Gastroesophageal sphincter (tissue), 4 donors: Measurements from ENCODE around the gene KCTD19. TPM values are rescaled to one million over a fixed set of nuclear protein-coding genes. Genes with fewer than 3 reads are reported as not detected.
A peak's percentile ranks its signal among the peaks of the same experiment; 100 is the strongest.

Experiments used
- ATAC-seq: fragments of 150-250 bp; one replicate; pipeline ENCODE4 v1.9.1; 2016; ENCODE audit warnings: mild to moderate bottlenecking, moderate library complexity
- H3K27ac ChIP-seq, 4 donors: fragments of 200-600 bp; sonication (generic) in 3 of 4; 1 replicate in 3 of 4; 2 replicates in 1 of 4; pipeline ENCODE4 v1.5.1; 2016 to 2019
- H3K27me3 ChIP-seq: fragments of 200-600 bp; sonication (generic); one replicate; pipeline ENCODE4 v1.5.1; 2019
- H3K36me3 ChIP-seq, 2 donors: fragments of 200-600 bp; sonication (generic); one replicate each; pipeline ENCODE4 v1.5.1; 2019; ENCODE audit warnings: control low read depth in 1 of 2
- H3K4me1 ChIP-seq, 3 donors: fragments of 200-600 bp; sonication (generic); 1 replicate in 2 of 3; 2 replicates in 1 of 3; pipeline ENCODE4 v1.5.1; 2016 to 2019; ENCODE audit warnings: control low read depth in 2 of 3
- H3K4me3 ChIP-seq, 2 donors: fragments of 200-600 bp; sonication (generic); one replicate each; pipeline ENCODE4 v1.5.1; 2019; ENCODE audit warnings: mild to moderate bottlenecking in 1 of 2, moderate library complexity in 1 of 2
- H3K9me3 ChIP-seq, 3 donors: fragments of 200-600 bp; sonication (generic); one replicate each; pipeline ENCODE4 v1.5.1; 2017 to 2019; ENCODE audit warnings: control low read depth in 2 of 3
- CTCF ChIP-seq, 4 experiments: fragments of 200-600 bp in 2 of 4; fragments of 450-650 bp in 2 of 4; sonication (generic) in 1 of 4; IDR thresholded peaks; one replicate each; pipeline ENCODE4 v1.5.1; 2017 to 2019; ENCODE audit warnings: antibody characterized with exemption in 4 of 4, mild to moderate bottlenecking in 2 of 4, moderate library complexity in 2 of 4
- EP300 ChIP-seq: sonication (generic); formaldehyde crosslinking; IDR thresholded peaks from one replicate; pipeline ENCODE4 v1.6.1; 2017; ENCODE audit warnings: antibody characterized with exemption, mild to moderate bottlenecking
- POLR2A ChIP-seq, 2 donors: fragments of 450-650 bp; IDR thresholded peaks; one replicate each; pipeline ENCODE4 v1.6.1; 2017; ENCODE audit warnings: antibody characterized with exemption in 2 of 2, mild to moderate bottlenecking in 2 of 2, moderate library complexity in 1 of 2
- POLR2AphosphoS5 ChIP-seq: sonication (generic); formaldehyde crosslinking; IDR thresholded peaks from one replicate; pipeline ENCODE4 v1.6.1; 2017; ENCODE audit warnings: antibody characterized with exemption
- WGBS, 2 donors: methylation state at CpG; one replicate each; pipeline ENCODE4 v1.1.5; 2018; ENCODE audit warnings: low coverage in 1 of 2; 5-methylcytosine and 5-hydroxymethylcytosine counted together
- total RNA-seq, 4 donors: library from RNA; depleted of rRNA; stranded (reverse); fragments of >200 nt; gene quantifications; one replicate each; pipeline ENCODE4 v1.1.0, GENCODE V29; 2016

KCTD19 gene
- total RNA-seq, 4 donors from 2014 or later: 0.13 to 0.19 TPM; not detected in 2

GRCh38 chr16:67264277-67264676 lies 62.3 kb downstream of the KCTD19 start:
- Histone ChIP-seq H3K27me3 (peaks cover 38% of the 10 kb centered on the region), H3K4me1 (no peaks in the 10 kb centered on the region), H3K4me3 (no peak overlapping the region), H3K27ac (no peak overlapping the region), H3K36me3 (no peaks in the 10 kb centered on the region), H3K9me3 (no peaks in the 10 kb centered on the region)
- no CpG with 5 or more reads among the region's 9 CpGs for WGBS, 2 donors
- TF ChIP-seq POLR2AphosphoS5 (no peak), CTCF (IDR thresholded peaks at IDR 0.05) (no peak), EP300 (no peak), POLR2A (IDR thresholded peaks at IDR 0.05) (no peak)
- no peak for ATAC-seq

- TF ChIP-seq EP300: no peak
- TF ChIP-seq CTCF (IDR thresholded peaks at IDR 0.05): no peak
- TF ChIP-seq POLR2A (IDR thresholded peaks at IDR 0.05): no peak
- TF ChIP-seq POLR2AphosphoS5: no peak
- Histone ChIP-seq H3K4me1 (no peaks in the 10 kb centered on the region), H3K4me3 (no peak overlapping the region), H3K9me3 (no peaks in the 10 kb centered on the region), H3K36me3 (no peaks in the 10 kb centered on the region), H3K27ac (no peak overlapping the region), H3K27me3 (peaks cover 38% of the 10 kb centered on the region)
- ATAC-seq: no peak
- WGBS, 2 donors: 73 to 86% methylated on average over 3 of the region's 3 CpGs
Measured at GRCh38 chr16:67263201-67263600, 63.3 kb downstream of the KCTD19 start.

- no peak overlapping the region for H3K27ac ChIP-seq
- no peak for TF ChIP-seq POLR2A (IDR thresholded peaks at IDR 0.05)
- no peak for TF ChIP-seq EP300
- TF ChIP-seq CTCF (IDR thresholded peaks at IDR 0.05): peak in 1 of 4 experiments; percentile 33
- TF ChIP-seq POLR2AphosphoS5: no peak
- no peaks in the 10 kb centered on the region for H3K36me3 ChIP-seq
- no peaks in the 10 kb centered on the region for H3K4me1 ChIP-seq
- no peak overlapping the region for H3K4me3 ChIP-seq
- no peaks in the 10 kb centered on the region for H3K9me3 ChIP-seq
- WGBS, 2 donors: 63 to 82% methylated on average over 2 to 4 of the region's 4 CpGs
- no peak for ATAC-seq
- H3K27me3 ChIP-seq: peaks cover 28% of the 10 kb centered on the region
Measured at GRCh38 chr16:67260426-67261063, 66.0 kb downstream of the KCTD19 start.

DNA sequence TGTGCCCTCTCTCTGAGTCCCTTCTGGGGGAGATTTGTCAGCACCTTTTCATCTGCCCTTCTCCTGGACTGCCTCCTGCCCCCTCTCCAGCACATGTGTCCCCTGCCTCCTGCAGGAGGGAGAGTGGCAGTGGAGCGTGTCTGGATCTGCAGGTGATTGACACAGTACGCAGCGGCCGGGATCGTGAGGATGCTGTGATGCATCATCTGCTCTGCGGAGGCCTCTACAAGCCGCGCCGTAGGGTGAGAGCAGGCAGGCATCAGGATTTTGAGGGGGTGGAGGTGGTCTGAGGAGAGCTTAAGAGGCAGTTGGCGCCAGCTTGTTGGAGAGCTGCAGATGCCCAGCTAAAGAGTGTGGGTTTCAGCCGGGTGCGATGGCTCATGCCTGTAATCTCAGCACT lies 66.8 kb downstream of the KCTD19 start:
- no peak for ATAC-seq
- H3K9me3 ChIP-seq: no peaks in the 10 kb centered on the region
- no CpG with 5 or more reads among the region's 12 CpGs for WGBS, 2 donors

GRCh38 chr16:67258161-67258835 lies 68.2 kb downstream of the KCTD19 start:
- Histone ChIP-seq H3K27me3 (peaks cover 34% of the 10 kb centered on the region), H3K4me3 (no peak overlapping the region), H3K9me3 (no peaks in the 10 kb centered on the region), H3K27ac (no peak overlapping the region), H3K36me3 (no peaks in the 10 kb centered on the region), H3K4me1 (no peaks in the 10 kb centered on the region)
- TF ChIP-seq POLR2AphosphoS5: no peak
- TF ChIP-seq EP300: no peak
- no peak for TF ChIP-seq POLR2A (IDR thresholded peaks at IDR 0.05)
- TF ChIP-seq CTCF (IDR thresholded peaks at IDR 0.05): no peak
- 63 to 81% methylated on average over 3 to 8 of the region's 11 CpGs for WGBS, 2 donors
- ATAC-seq: no peak

More for the DNA sequence above, 66.8 kb downstream of the KCTD19 start:
- H3K4me3 ChIP-seq: no peak overlapping the region
- no peak overlapping the region for H3K27ac ChIP-seq
- no peaks in the 10 kb centered on the region for H3K4me1 ChIP-seq
- TF ChIP-seq POLR2A (IDR thresholded peaks at IDR 0.05): no peak
- H3K27me3 ChIP-seq: peaks cover 34% of the 10 kb centered on the region
- H3K36me3 ChIP-seq: no peaks in the 10 kb centered on the region
